Esophagus muscularis mucosa (tissue), 4 donors: ENCODE measurements around the gene CR2. TPM values are rescaled to one million over a fixed set of nuclear protein-coding genes. Genes with fewer than 3 reads are reported as not detected.

Experiments used
- DNase-seq: peaks from one replicate; pipeline ENCODE4 v3.0.0-alpha.2; 2017; ENCODE audit errors: extremely low spot score
- H3K27ac ChIP-seq, 4 donors: fragments of 200-600 bp; sonication (generic); replicated peaks in 1 of 4; 1 replicate in 3 of 4; 2 replicates in 1 of 4; pipeline ENCODE4 v1.5.1; 2016 to 2019; ENCODE audit warnings: mild to moderate bottlenecking in 1 of 4
- H3K27me3 ChIP-seq, 4 donors: fragments of 200-600 bp; sonication (generic); one replicate each; pipeline versions ENCODE4 v1.5.1 to v1.6.0; 2016 to 2019
- H3K36me3 ChIP-seq, 4 donors: fragments of 200-600 bp; sonication (generic); one replicate each; pipeline ENCODE4 v1.5.1; 2016 to 2019
- H3K4me1 ChIP-seq, 4 donors: fragments of 200-600 bp; sonication (generic); one replicate each; pipeline ENCODE4 v1.5.1; 2016 to 2019
- H3K4me3 ChIP-seq, 4 donors: fragments of 200-600 bp; sonication (generic); 1 replicate in 2 of 4; 2 replicates in 2 of 4; pipeline ENCODE4 v1.5.1; 2016 to 2019; ENCODE audit warnings: mild to moderate bottlenecking in 4 of 4, moderate library complexity in 1 of 4
- H3K9me3 ChIP-seq, 4 donors: fragments of 200-600 bp; sonication (generic); 1 replicate in 3 of 4; 2 replicates in 1 of 4; pipeline ENCODE4 v1.5.1; 2016 to 2019
- CTCF ChIP-seq, 3 experiments: fragments of 200-600 bp in 2 of 3; fragments of 450-650 bp in 1 of 3; sonication (generic) in 2 of 3; IDR thresholded peaks; one replicate each; pipeline ENCODE4 v1.5.1; 2017 to 2019; ENCODE audit warnings: antibody characterized with exemption in 3 of 3, mild to moderate bottlenecking in 2 of 3, moderate library complexity in 1 of 3
- EP300 ChIP-seq: sonication (generic); formaldehyde crosslinking; IDR thresholded peaks from one replicate; pipeline ENCODE4 v1.6.1; 2017; ENCODE audit warnings: antibody characterized with exemption
- POLR2A ChIP-seq: fragments of 450-650 bp; IDR thresholded peaks from one replicate; pipeline ENCODE4 v1.6.1; 2017; ENCODE audit warnings: antibody characterized with exemption, moderate library complexity, mild to moderate bottlenecking, low read depth
- POLR2AphosphoS5 ChIP-seq, 2 donors: sonication (generic); formaldehyde crosslinking; IDR thresholded peaks; one replicate each; pipeline ENCODE4 v1.6.1; 2017; ENCODE audit warnings: antibody characterized with exemption in 2 of 2
- WGBS: methylation state at CpG from one replicate; pipeline ENCODE4 v1.1.5; 2018; 5-methylcytosine and 5-hydroxymethylcytosine counted together
- intact Hi-C: fragments of 100-400 bp; cut with DNase I; formaldehyde crosslinking; loops from one replicate; pipeline ENCODE4 v1.15.1; 2023
- total RNA-seq, 4 donors: library from RNA; depleted of rRNA; stranded (reverse); fragments of >200 nt; gene quantifications; one replicate each; pipeline versions ENCODE4 v1.1.0 to v1.2.1, GENCODE V29; 2016

The CR2 gene
- total RNA-seq, 4 donors from 2014 or later, result 0.06 to 0.33 TPM; not detected in 2

DNA sequence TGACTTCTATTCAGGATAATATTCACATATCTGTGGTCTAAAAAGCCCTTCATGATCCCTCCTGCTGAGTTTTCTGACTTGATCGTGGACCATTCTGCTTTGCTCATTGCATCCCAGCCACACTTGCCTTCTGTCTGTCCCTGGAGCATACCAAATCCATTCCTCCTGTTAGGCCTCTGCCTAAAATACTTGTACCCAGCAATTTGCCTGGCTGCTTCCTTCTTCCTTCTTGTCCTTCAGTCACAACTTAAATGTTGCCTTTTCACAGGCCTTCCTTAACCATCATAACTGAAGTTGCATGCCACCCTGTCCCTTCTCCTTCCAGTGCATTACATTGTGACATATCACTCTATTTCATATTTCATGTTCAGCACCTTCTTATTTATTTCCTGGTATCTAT, 4.3 kb downstream of the CR2 start:
- intact Hi-C loops, result no loop called here

DNA sequence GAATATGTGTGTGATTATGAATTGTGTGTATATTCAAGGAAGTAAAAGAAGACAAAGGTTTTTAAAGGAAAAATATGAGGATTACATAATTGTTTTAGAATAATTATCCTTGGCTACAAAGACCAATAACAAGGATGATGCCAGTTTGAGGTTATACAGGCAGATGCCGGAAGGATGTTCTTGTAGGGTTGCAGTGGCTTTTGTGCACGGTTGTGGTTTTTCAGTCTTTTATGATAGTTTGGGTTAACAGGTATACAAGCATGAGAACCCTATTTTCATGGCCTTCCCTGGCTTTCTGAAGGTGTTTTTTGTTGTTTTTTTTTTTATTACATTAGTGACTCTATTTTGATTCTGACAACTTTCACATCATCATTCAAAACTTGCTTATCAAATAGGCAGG, 4.9 kb downstream of the CR2 start:
- WGBS, result 88% methylated on average over 2 of the region's 2 CpGs
- H3K27ac ChIP-seq, result no peak overlapping the region
- peaks cover 0 to 44% (median 19%) of the 10 kb centered on the region in 4 donors for H3K27me3 ChIP-seq
- intact Hi-C loops, result no loop called here
- TF ChIP-seq EP300 (no peak), POLR2A (no peak), POLR2AphosphoS5 (IDR thresholded peaks at IDR 0.05) (no peak), CTCF (IDR thresholded peaks at IDR 0.05) (no peak)
- no peak overlapping the region for H3K4me3 ChIP-seq
- peaks cover 11 to 14% (median 13%) of the 10 kb centered on the region in 4 donors for H3K4me1 ChIP-seq
- no peaks in the 10 kb centered on the region for H3K9me3 ChIP-seq
- no peak for DNase-seq
- no peaks in the 10 kb centered on the region for H3K36me3 ChIP-seq

More for the DNA sequence above, 4.3 kb downstream of the CR2 start:
- no peaks in the 10 kb centered on the region for H3K36me3 ChIP-seq
- peaks cover 0 to 50% (median 21%) of the 10 kb centered on the region in 4 donors for H3K27me3 ChIP-seq
- WGBS, result 88% methylated on average over 1 of the region's 1 CpG
- H3K4me3 ChIP-seq, result no peak overlapping the region
- TF ChIP-seq EP300 (no peak), CTCF (IDR thresholded peaks at IDR 0.05) (no peak), POLR2A (no peak), POLR2AphosphoS5 (IDR thresholded peaks at IDR 0.05) (no peak)
- H3K27ac ChIP-seq, result no peak overlapping the region
- H3K4me1 ChIP-seq, result peaks cover 11 to 17% (median 17%) of the 10 kb centered on the region in 4 donors
- H3K9me3 ChIP-seq, result no peaks in the 10 kb centered on the region
- DNase-seq, result no peak

DNA sequence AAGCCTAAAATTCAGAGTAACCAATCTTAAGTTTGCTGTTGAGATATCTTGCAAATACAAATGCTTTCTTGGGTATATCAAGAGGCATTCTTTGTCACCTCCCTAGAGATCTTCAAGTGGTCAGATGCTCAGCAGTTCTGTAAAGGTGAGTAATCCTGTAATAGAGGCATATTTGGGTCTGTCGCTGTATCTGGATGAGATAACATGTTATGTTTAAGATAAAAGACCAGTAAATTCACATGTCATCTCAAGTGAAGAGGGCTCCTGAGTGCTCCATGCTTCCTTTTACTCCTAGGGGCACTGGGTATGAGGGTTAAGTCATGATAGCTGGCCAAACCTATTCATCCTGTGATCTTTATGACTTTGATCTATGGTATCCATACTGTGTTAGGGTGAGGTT, 7.5 kb downstream of the CR2 start:
- Histone ChIP-seq H3K27ac (no peak overlapping the region), H3K36me3 (no peaks in the 10 kb centered on the region), H3K27me3 (peaks cover 0 to 21% (median 0%) of the 10 kb centered on the region in 4 donors), H3K4me1 (no peaks in the 10 kb centered on the region), H3K4me3 (no peak overlapping the region), H3K9me3 (no peaks in the 10 kb centered on the region)
- WGBS, result 71% methylated on average over 1 of the region's 1 CpG
- no peak for DNase-seq
- intact Hi-C loops, result no loop called here
- TF ChIP-seq POLR2A (no peak), CTCF (IDR thresholded peaks at IDR 0.05) (no peak), EP300 (no peak), POLR2AphosphoS5 (IDR thresholded peaks at IDR 0.05) (no peak)

- no peaks in the 10 kb centered on the region for H3K9me3 ChIP-seq
- no peaks in the 10 kb centered on the region for H3K4me1 ChIP-seq
- H3K27ac ChIP-seq, result no peak overlapping the region
- TF ChIP-seq POLR2AphosphoS5 (IDR thresholded peaks at IDR 0.05) (no peak), EP300 (no peak), CTCF (IDR thresholded peaks at IDR 0.05) (no peak), POLR2A (no peak)
- no peak for DNase-seq
- peaks cover 0 to 22% (median 0%) of the 10 kb centered on the region in 4 donors for H3K27me3 ChIP-seq
- intact Hi-C loops, result no loop called here
- no peak overlapping the region for H3K4me3 ChIP-seq
- no peaks in the 10 kb centered on the region for H3K36me3 ChIP-seq
These were observed 8.4 kb downstream of the CR2 start for GRCh38 chr1:207462535-207462934.

DNA sequence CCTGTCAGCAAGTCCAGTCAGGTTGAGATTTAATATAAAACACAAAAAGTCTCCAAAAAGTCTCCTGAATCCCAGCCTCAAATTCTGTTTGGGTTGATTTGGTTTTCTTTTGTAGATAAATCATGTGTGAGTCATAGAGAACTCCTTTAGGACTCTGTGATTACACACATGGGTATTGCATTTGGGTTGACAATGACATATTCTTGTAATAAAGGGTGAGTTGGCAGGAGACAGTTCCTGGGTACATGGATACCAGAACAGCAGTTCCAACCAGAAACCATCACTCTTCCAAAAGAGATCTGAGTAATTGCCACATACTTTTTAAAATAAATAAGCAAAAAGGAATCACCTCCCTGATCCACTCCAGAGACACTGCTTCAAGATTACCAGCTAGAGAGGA, 8.9 kb downstream of the CR2 start:
- H3K4me1 ChIP-seq, result no peaks in the 10 kb centered on the region
- TF ChIP-seq EP300 (no peak), CTCF (IDR thresholded peaks at IDR 0.05) (no peak), POLR2AphosphoS5 (IDR thresholded peaks at IDR 0.05) (no peak), POLR2A (no peak)
- H3K27ac ChIP-seq, result no peak overlapping the region
- H3K27me3 ChIP-seq, result peaks cover 0 to 19% (median 0%) of the 10 kb centered on the region in 4 donors
- no peaks in the 10 kb centered on the region for H3K36me3 ChIP-seq
- no peaks in the 10 kb centered on the region for H3K9me3 ChIP-seq
- no peak overlapping the region for H3K4me3 ChIP-seq
- intact Hi-C loops, result no loop called here
- DNase-seq, result no peak
